ENCODE measurements around the gene LRTM1. TPM values are rescaled to one million over a fixed set of nuclear protein-coding genes. Genes with fewer than 3 reads are reported as not detected.

Gene LRTM1
- total and polyA plus RNA-seq, 2 donors (not counting 3 experiments of a cell fraction or from before 2014, with no cell fraction given) = not detected

DNA sequence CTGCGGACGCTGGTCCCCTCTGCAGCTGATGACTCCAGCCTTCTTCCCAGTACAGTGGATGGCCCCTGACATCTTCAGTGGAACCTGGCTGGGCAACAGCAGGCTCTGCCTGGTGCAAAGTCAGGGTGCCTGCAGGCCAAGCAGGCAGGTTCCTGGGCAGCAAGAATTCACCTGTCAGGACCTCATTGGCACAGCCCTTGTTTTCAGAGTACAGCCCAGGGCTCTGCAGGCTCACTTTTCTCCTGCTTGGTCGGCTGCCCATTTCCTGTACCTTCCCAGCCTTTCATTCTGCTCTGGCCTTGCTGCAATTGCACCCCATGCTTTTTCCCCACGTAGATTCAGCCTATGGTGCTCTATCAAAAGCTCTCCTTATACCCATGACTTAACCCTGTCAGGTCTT, 56.0 kb downstream of the LRTM1 start:
- no peak overlapping the region for H2AFZ ChIP-seq (ENCODE audit: low read depth, low read length)
- no peaks in the 10 kb centered on the region for H3K79me2 ChIP-seq (ENCODE audit: control insufficient read depth, insufficient read depth, low read length)
- no peak overlapping the region for H3K9ac ChIP-seq (replicated peaks; ENCODE audit: extremely low read depth, insufficient read depth, low read length)
- H3K9me1 ChIP-seq (replicated peaks; ENCODE audit: control insufficient read depth, extremely low read depth, insufficient read depth, low read length) = no peaks in the 10 kb centered on the region
- no peaks in the 10 kb centered on the region for H4K20me1 ChIP-seq (replicated peaks; ENCODE audit: control insufficient read depth, extremely low read depth, insufficient read depth, low read length)
- no peaks in the 10 kb centered on the region for H3K4me1 ChIP-seq (ENCODE audit: control insufficient read depth, extremely low read depth, insufficient read depth, low read length)
- peaks cover 4% of the 10 kb centered on the region for H3K9me3 ChIP-seq (replicated peaks; ENCODE audit: control insufficient read depth, insufficient read depth, low read length)
- H3K27me3 ChIP-seq (ENCODE audit: control insufficient read depth in 2 of 2, insufficient read depth in 2 of 2, low read length in 2 of 2) = no peaks in the 10 kb centered on the region
- intact Hi-C loops (cut with micrococcal nuclease) = no loop called here
- DNase-seq (ENCODE audit: low read depth, low spot score) = no peak
- H3K4me3 ChIP-seq (replicated peaks in 1 of 3; ENCODE audit: insufficient read depth in 1 of 3, low read depth in 1 of 3, low read length in 3 of 3) = no peak overlapping the region
- ChIA-PET POLR2A (no interaction called here), CTCF (no interaction called here)
- no peaks in the 10 kb centered on the region for H3K36me3 ChIP-seq (ENCODE audit: control insufficient read depth in 2 of 2, extremely low read depth in 1 of 2, insufficient read depth in 2 of 2, low read length in 2 of 2)
- TF ChIP-seq POLR2A (IDR thresholded peaks at IDR 0.05; ENCODE audit: low read depth, low read length) = no peak
- dilution Hi-C loops (cut with MboI; ENCODE audit: extremely low pct_ligation_motif_present, low sequenced_read_pairs) = no loop called here
- H3K4me2 ChIP-seq (ENCODE audit: insufficient read depth, low read length) = no peak overlapping the region
- no peak overlapping the region for H3K27ac ChIP-seq (ENCODE audit: insufficient read depth, low read depth, low read length)
- no peak for FAIRE-seq
- no TSS peak for BruUV-seq (replicated peaks)

DNA sequence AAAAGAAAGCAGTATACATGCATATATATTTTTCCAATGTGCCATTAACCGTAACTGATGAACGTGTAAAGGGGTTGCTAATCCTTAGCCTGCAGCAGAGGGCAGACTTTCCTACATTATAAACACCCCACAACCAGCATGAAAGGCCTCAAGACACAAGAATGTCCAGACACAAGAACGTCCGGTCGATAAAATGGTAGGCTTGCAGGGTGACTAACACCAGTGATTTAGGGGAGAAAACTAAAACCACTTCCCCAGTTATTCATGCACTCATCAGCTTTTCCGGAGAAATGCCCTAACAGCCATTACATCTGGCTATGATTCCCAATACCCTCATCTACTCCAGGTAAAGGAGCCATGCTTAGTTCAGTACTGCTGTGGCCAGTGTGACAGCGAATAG, 57.4 kb downstream of the LRTM1 start:
- peaks cover 4% of the 10 kb centered on the region for H3K9me3 ChIP-seq (replicated peaks; ENCODE audit: control insufficient read depth, insufficient read depth, low read length)
- CTCF ChIA-PET = no interaction called here
- H2AFZ ChIP-seq (ENCODE audit: low read depth, low read length) = no peak overlapping the region
- no peak overlapping the region for H3K27ac ChIP-seq (ENCODE audit: insufficient read depth, low read depth, low read length)
- FAIRE-seq (no peak), DNase-seq (ENCODE audit: low read depth, low spot score) (no peak)
- H3K27me3 ChIP-seq (ENCODE audit: control insufficient read depth in 2 of 2, insufficient read depth in 2 of 2, low read length in 2 of 2) = no peaks in the 10 kb centered on the region
- no peak overlapping the region for H3K4me2 ChIP-seq (ENCODE audit: insufficient read depth, low read length)
- BruUV-seq (replicated peaks) = no TSS peak
- no peaks in the 10 kb centered on the region for H4K20me1 ChIP-seq (replicated peaks; ENCODE audit: control insufficient read depth, extremely low read depth, insufficient read depth, low read length)
- dilution Hi-C loops (cut with MboI; ENCODE audit: extremely low pct_ligation_motif_present, low sequenced_read_pairs) = no loop called here
- H3K4me1 ChIP-seq (ENCODE audit: control insufficient read depth, extremely low read depth, insufficient read depth, low read length) = no peaks in the 10 kb centered on the region
- H3K4me3 ChIP-seq (replicated peaks in 1 of 3; ENCODE audit: insufficient read depth in 1 of 3, low read depth in 1 of 3, low read length in 3 of 3) = no peak overlapping the region
- POLR2A ChIA-PET = no interaction called here
- H3K9ac ChIP-seq (replicated peaks; ENCODE audit: extremely low read depth, insufficient read depth, low read length) = no peak overlapping the region
- TF ChIP-seq POLR2A (IDR thresholded peaks at IDR 0.05; ENCODE audit: low read depth, low read length) (no peak), EZH2 (IDR thresholded peaks at IDR 0.05; ENCODE audit: borderline replicate concordance, low read depth, low read length, severe bottlenecking) (no peak), FOS (IDR thresholded peaks at IDR 0.05; ENCODE audit: borderline replicate concordance, insufficient read depth, low read length) (no peak)
- no peaks in the 10 kb centered on the region for H3K36me3 ChIP-seq (ENCODE audit: control insufficient read depth in 2 of 2, extremely low read depth in 1 of 2, insufficient read depth in 2 of 2, low read length in 2 of 2)
- H3K9me1 ChIP-seq (replicated peaks; ENCODE audit: control insufficient read depth, extremely low read depth, insufficient read depth, low read length) = no peaks in the 10 kb centered on the region
- H3K79me2 ChIP-seq (ENCODE audit: control insufficient read depth, insufficient read depth, low read length) = no peaks in the 10 kb centered on the region
- intact Hi-C loops (cut with micrococcal nuclease) = no loop called here
